ENCODE data around the gene REG4.

The REG4 gene

DNA sequence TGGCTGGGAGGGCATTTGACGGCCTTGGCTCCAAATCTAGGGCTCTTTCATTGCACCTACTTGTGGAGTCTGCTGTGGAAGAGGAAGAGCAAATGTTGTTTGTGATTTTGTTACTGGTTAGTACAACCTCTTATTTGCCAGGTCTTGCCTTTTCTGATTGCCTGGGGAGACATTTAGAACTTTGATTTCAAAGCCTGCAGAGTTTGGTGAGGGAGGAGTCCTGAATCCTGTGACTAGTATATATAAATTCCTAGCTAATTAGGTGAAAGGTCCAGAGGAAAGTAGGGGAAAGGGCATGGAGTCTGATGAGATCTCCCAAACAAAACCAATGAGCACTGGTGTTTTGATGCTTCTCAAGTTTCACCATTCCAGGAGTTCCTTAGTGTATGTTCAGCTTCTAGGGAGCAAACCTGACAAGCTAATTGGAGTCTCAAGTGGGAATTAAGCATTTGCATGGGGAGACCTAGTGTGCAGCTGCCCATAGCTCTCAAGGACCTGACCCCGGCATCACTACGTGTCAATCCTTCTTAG lies 37.5 kb downstream of the REG4 start (continued):
- TF ChIP-seq, protein P1, sequence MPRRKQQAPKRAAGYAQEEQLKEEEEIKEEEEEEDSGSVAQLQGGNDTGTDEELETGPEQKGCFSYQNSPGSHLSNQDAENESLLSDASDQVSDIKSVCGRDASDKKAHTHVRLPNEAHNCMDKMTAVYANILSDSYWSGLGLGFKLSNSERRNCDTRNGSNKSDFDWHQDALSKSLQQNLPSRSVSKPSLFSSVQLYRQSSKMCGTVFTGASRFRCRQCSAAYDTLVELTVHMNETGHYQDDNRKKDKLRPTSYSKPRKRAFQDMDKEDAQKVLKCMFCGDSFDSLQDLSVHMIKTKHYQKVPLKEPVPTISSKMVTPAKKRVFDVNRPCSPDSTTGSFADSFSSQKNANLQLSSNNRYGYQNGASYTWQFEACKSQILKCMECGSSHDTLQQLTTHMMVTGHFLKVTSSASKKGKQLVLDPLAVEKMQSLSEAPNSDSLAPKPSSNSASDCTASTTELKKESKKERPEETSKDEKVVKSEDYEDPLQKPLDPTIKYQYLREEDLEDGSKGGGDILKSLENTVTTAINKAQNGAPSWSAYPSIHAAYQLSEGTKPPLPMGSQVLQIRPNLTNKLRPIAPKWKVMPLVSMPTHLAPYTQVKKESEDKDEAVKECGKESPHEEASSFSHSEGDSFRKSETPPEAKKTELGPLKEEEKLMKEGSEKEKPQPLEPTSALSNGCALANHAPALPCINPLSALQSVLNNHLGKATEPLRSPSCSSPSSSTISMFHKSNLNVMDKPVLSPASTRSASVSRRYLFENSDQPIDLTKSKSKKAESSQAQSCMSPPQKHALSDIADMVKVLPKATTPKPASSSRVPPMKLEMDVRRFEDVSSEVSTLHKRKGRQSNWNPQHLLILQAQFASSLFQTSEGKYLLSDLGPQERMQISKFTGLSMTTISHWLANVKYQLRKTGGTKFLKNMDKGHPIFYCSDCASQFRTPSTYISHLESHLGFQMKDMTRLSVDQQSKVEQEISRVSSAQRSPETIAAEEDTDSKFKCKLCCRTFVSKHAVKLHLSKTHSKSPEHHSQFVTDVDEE (CRISPR knock-in tag; IDR thresholded peaks at IDR 0.05), result no peak
- TF ChIP-seq PPARA (CRISPR knock-in tag; IDR thresholded peaks at IDR 0.05; ENCODE audit: borderline replicate concordance) (no peak), ZFP3 (CRISPR knock-in tag; IDR thresholded peaks at IDR 0.05) (no peak), ESRRG (CRISPR knock-in tag; IDR thresholded peaks at IDR 0.05) (no peak), ZC3H10 (CRISPR knock-in tag; IDR thresholded peaks at IDR 0.05) (no peak)

DNA sequence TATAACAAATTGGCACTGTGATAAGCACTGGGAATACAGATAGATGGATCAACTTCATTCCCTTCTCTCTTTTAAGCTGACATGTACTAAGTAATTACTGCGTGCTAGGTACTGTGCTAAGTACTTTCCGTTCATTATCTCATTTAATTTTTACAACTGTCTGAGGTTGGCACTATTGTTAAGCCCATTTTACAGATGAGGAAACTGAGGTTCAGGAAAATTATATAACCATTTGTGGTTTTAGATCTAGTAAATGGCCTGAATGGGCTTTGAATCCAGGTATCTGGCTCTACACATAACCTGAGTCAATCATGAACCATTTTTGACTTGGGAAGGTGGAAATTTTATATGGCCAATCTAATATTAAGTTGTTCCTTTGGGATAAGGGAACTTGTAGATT lies 39.0 kb downstream of the REG4 start:
- no peak for TF ChIP-seq TOX (CRISPR knock-in tag; IDR thresholded peaks at IDR 0.05; ENCODE audit: borderline replicate concordance)
- TF ChIP-seq BACH2 (CRISPR knock-in tag; IDR thresholded peaks at IDR 0.05; ENCODE audit: borderline replicate concordance), result no peak
- TF ChIP-seq, protein P2, sequence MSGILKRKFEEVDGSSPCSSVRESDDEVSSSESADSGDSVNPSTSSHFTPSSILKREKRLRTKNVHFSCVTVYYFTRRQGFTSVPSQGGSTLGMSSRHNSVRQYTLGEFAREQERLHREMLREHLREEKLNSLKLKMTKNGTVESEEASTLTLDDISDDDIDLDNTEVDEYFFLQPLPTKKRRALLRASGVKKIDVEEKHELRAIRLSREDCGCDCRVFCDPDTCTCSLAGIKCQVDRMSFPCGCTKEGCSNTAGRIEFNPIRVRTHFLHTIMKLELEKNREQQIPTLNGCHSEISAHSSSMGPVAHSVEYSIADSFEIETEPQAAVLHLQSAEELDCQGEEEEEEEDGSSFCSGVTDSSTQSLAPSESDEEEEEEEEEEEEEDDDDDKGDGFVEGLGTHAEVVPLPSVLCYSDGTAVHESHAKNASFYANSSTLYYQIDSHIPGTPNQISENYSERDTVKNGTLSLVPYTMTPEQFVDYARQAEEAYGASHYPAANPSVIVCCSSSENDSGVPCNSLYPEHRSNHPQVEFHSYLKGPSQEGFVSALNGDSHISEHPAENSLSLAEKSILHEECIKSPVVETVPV (CRISPR knock-in tag; IDR thresholded peaks at IDR 0.05), result no peak
- TF ChIP-seq, protein P1 (CRISPR knock-in tag; IDR thresholded peaks at IDR 0.05), result no peak
- no peak for TF ChIP-seq SNAI2 (CRISPR knock-in tag; IDR thresholded peaks at IDR 0.05)
- TF ChIP-seq, protein P3, sequence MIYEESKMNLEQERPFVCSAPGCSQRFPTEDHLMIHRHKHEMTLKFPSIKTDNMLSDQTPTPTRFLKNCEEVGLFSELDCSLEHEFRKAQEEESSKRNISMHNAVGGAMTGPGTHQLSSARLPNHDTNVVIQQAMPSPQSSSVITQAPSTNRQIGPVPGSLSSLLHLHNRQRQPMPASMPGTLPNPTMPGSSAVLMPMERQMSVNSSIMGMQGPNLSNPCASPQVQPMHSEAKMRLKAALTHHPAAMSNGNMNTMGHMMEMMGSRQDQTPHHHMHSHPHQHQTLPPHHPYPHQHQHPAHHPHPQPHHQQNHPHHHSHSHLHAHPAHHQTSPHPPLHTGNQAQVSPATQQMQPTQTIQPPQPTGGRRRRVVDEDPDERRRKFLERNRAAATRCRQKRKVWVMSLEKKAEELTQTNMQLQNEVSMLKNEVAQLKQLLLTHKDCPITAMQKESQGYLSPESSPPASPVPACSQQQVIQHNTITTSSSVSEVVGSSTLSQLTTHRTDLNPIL (CRISPR knock-in tag; IDR thresholded peaks at IDR 0.05; ENCODE audit: low read depth), result no peak
- ATAC-seq, result no peak

DNA sequence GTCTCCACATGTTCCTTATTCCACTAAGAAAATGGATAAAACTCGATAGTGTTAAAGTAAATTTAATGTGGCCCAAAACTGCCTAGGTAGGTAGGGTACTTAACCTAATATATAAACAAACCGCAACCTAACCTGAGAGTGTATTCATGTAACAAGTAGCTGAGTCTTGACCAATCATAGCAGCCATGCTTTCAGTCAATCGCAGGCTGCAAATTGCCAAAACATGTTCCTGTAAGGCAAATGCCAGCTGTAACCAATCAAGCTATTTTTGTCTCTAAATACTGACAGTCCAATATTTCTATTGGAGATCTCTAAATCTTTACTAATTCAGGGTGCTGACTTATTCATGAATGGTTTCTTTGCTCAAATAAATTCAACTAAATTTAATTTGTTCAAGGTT lies 39.5 kb downstream of the REG4 start:
- peak; percentile 25; the same call in 1 of the 3 replicates for ATAC-seq
- TF ChIP-seq ZNF8 (CRISPR knock-in tag; IDR thresholded peaks at IDR 0.05) (no peak), ZFP30 (CRISPR knock-in tag; IDR thresholded peaks at IDR 0.05) (no peak), RARB (CRISPR knock-in tag; IDR thresholded peaks at IDR 0.05) (no peak), ZC3H10 (CRISPR knock-in tag; IDR thresholded peaks at IDR 0.05) (no peak), ZFP3 (CRISPR knock-in tag; IDR thresholded peaks at IDR 0.05) (no peak), GLIS3 (CRISPR knock-in tag; IDR thresholded peaks at IDR 0.05) (no peak), ISL1 (CRISPR knock-in tag; IDR thresholded peaks at IDR 0.05) (no peak), PPARA (CRISPR knock-in tag; IDR thresholded peaks at IDR 0.05; ENCODE audit: borderline replicate concordance) (no peak), OSR1 (CRISPR knock-in tag; IDR thresholded peaks at IDR 0.05) (no peak), SNAI2 (CRISPR knock-in tag; IDR thresholded peaks at IDR 0.05) (no peak), BACH2 (CRISPR knock-in tag; IDR thresholded peaks at IDR 0.05; ENCODE audit: borderline replicate concordance) (no peak), ZNF565 (CRISPR knock-in tag; conservative IDR thresholded peaks at IDR 0.05; ENCODE audit: low read depth) (no peak), TOX (CRISPR knock-in tag; IDR thresholded peaks at IDR 0.05; ENCODE audit: borderline replicate concordance) (no peak), CSDC2 (CRISPR knock-in tag; IDR thresholded peaks at IDR 0.05) (no peak)
- TF ChIP-seq, protein P4, sequence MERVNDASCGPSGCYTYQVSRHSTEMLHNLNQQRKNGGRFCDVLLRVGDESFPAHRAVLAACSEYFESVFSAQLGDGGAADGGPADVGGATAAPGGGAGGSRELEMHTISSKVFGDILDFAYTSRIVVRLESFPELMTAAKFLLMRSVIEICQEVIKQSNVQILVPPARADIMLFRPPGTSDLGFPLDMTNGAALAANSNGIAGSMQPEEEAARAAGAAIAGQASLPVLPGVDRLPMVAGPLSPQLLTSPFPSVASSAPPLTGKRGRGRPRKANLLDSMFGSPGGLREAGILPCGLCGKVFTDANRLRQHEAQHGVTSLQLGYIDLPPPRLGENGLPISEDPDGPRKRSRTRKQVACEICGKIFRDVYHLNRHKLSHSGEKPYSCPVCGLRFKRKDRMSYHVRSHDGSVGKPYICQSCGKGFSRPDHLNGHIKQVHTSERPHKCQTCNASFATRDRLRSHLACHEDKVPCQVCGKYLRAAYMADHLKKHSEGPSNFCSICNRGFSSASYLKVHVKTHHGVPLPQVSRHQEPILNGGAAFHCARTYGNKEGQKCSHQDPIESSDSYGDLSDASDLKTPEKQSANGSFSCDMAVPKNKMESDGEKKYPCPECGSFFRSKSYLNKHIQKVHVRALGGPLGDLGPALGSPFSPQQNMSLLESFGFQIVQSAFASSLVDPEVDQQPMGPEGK (CRISPR knock-in tag; IDR thresholded peaks at IDR 0.05; ENCODE audit: borderline replicate concordance), result no peak
- TF ChIP-seq, protein P3 (CRISPR knock-in tag; IDR thresholded peaks at IDR 0.05; ENCODE audit: low read depth), result no peak
- TF ChIP-seq, protein P5, sequence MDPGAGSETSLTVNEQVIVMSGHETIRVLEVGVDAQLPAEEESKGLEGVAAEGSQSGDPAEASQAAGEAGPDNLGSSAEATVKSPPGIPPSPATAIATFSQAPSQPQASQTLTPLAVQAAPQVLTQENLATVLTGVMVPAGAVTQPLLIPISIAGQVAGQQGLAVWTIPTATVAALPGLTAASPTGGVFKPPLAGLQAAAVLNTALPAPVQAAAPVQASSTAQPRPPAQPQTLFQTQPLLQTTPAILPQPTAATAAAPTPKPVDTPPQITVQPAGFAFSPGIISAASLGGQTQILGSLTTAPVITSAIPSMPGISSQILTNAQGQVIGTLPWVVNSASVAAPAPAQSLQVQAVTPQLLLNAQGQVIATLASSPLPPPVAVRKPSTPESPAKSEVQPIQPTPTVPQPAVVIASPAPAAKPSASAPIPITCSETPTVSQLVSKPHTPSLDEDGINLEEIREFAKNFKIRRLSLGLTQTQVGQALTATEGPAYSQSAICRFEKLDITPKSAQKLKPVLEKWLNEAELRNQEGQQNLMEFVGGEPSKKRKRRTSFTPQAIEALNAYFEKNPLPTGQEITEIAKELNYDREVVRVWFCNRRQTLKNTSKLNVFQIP (CRISPR knock-in tag; IDR thresholded peaks at IDR 0.05; ENCODE audit: borderline replicate concordance, low read depth), result no peak
- TF ChIP-seq, protein P2 (CRISPR knock-in tag; IDR thresholded peaks at IDR 0.05), result no peak
